Adrenal gland (tissue), 5 donors: Measurements from ENCODE around the gene CFAP410.

Experiments used
- POLR2A ChIP-seq, 2 donors: fragments of 450-650 bp; IDR thresholded peaks; one replicate each; pipeline ENCODE4 v1.6.1; 2017; ENCODE audit warnings: antibody characterized with exemption in 2 of 2, mild to moderate bottlenecking in 2 of 2, moderate library complexity in 1 of 2
- TF ChIP-seq, protein P1 (sequence below), 6 experiments: fragments of 450-650 bp in 4 of 6; fragments of 200-600 bp in 2 of 6; sonication (generic) in 1 of 6; IDR thresholded peaks; 1 replicate in 5 of 6; 2 replicates in 1 of 6; pipeline versions ENCODE4 v1.5.1 to v1.8.0; 2016 to 2021; ENCODE audit warnings: antibody characterized with exemption in 6 of 6, mild to moderate bottlenecking in 2 of 6, moderate library complexity in 1 of 6
- donor health status: DM: no; HTN: no; CAD: no.

GRCh38 chr21:44357064-44357837 is 18.1 kb upstream of the CFAP410 start:
- TF ChIP-seq POLR2A (IDR thresholded peaks at IDR 0.05), result no peak
- TF ChIP-seq, protein P1, sequence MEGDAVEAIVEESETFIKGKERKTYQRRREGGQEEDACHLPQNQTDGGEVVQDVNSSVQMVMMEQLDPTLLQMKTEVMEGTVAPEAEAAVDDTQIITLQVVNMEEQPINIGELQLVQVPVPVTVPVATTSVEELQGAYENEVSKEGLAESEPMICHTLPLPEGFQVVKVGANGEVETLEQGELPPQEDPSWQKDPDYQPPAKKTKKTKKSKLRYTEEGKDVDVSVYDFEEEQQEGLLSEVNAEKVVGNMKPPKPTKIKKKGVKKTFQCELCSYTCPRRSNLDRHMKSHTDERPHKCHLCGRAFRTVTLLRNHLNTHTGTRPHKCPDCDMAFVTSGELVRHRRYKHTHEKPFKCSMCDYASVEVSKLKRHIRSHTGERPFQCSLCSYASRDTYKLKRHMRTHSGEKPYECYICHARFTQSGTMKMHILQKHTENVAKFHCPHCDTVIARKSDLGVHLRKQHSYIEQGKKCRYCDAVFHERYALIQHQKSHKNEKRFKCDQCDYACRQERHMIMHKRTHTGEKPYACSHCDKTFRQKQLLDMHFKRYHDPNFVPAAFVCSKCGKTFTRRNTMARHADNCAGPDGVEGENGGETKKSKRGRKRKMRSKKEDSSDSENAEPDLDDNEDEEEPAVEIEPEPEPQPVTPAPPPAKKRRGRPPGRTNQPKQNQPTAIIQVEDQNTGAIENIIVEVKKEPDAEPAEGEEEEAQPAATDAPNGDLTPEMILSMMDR (IDR thresholded peaks at IDR 0.05), result no peak
